Stimulated activated CD4-positive, alpha-beta T cell treated with anti-CD3 and anti-CD28 coated beads, TNF-alpha, amount 100 ng/mL, for 4 hours (primary cell): Measurements from ENCODE around the gene XPC.

Source experiments
- DNase-seq, 3 experiments: peaks; one replicate each; pipeline ENCODE4 v3.0.0-alpha.2; 2020; ENCODE audit warnings: low read depth in 3 of 3

Gene XPC

DNA sequence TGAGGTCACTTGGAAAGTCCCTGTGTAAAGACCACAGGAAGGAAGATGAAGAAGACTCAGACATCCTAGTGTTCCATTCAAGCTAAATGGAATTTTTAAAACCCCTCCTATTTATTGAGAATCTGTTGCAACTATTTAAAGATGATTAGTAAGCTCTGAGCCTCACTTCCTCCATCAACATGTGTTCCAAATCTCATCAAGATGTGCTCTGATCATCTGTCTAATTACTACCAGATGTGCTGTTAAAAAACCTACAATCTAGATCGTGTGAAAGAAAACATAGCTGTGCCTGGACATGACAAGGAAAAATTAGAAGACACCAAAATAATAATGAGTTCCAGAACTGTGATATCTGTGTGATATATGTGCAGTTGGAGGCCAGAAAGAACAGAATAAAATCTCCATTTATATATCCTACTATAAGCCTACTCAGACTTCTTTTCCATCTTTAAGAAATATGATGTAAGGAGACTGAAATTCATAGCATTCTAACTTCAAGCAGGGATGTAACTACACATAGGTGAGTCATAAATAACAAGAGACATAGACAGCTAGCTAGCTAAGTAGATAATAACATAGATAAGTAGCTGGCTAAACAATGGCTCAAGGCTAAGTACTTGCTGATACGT lies 7.8 kb downstream of the XPC start:
- no peak for DNase-seq

GRCh38 chr3:14169871-14170270 lies 8.5 kb downstream of the XPC start:
- DNase-seq: no peak

GRCh38 chr3:14169435-14169834 lies 9.0 kb downstream of the XPC start:
- no peak for DNase-seq

DNA sequence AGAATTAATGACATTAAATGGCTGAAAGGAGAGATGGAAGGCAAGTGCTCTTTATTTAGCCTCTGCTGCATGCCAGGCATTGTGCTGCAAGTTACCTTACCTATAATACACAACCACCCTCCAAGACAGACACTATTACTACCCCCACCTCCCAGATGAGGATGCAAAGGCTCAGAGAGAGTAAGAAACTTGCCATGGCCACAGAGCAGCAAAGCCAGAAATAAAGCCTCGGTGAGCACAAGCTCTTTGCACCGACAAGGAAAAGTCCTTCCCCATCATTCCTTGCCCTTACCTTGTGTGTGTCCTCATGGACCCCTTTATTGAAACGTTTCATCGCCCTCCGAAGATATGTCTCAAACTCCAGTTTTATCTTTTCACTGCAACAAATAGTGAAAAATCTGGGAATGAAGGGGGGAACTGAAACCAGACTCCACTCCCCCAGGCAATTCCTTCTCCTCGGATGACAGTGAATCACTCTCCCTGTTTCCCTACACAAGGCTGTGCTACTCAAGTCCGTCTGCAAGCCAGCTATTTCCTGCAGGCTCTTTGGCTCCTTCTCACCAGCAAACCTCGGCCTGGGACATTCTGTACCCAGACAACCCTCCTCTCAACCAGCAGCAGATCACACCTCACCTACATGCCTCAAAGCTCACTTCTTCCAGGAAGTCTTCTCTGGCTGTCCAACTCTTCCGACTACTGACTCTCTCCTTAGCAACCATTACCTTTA lies 11.4 kb downstream of the XPC start:
- DNase-seq: no peak

- DNase-seq: no peak
These were observed 16.2 kb downstream of the XPC start for GRCh38 chr3:14162178-14162577.

DNA sequence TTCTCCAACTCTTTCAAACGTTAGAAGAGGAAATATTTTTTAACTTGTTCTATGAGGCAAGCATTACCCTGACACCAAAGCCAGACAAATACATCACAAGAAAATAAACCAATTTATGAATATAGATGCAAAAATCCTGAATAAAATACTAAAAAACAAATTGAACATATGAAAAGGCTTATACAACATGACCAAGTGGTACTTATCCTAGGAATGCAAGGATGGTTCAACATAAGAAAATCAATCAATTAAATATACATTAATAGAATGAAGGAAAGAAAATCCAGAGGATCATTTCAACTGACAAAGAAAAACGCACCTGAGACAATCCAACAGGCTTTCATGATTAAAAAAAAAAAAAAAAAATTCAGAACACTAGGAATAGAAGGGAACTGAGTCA lies 17.1 kb downstream of the XPC start:
- DNase-seq: no peak

GRCh38 chr3:14159426-14159825 lies 19.0 kb downstream of the XPC start:
- DNase-seq: no peak

GRCh38 chr3:14158370-14158769 lies 20.0 kb downstream of the XPC start:
- DNase-seq: no peak

DNA sequence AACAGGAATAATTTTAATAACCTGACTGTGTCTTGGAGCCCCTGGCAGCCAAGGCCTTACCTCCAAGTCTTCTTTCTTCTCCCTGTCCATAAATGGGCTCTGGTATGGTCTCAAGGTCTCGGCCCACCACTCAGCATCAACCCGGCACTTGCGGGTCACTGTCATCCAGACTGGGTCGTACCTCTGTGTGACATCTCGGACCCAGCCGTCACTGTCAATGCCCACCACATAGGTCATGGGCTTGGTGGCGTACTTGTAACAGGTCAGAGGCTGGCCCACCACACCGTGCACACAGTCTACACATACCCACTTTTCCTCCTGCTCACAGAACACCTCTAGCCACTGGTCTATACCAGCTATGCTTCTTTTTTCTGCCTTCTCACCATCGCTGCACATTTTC lies 20.4 kb downstream of the XPC start:
- DNase-seq: no peak

GRCh38 chr3:14156843-14157561 lies 21.4 kb downstream of the XPC start:
- DNase-seq: no peak

DNA sequence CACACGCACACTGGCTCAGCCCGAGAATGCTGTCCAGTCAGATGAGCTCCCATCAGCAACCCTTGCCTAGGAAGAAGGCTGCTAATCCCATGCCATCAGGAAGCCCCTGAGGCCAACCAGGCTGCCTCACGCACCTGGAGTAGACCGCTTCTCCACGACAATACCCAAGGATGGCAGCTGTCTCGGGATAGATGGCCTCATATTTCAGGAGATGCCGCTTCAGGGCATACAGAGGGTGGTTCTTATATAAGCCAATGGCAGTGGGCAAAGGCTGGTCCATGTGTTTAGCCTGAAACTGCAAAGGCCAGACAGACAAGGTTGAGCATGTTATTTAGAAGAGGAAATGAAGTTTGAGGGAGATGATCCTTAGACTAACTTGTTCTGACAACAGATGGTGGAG lies 22.2 kb downstream of the XPC start:
- DNase-seq: no peak

GRCh38 chr3:14154895-14155440 lies 23.4 kb downstream of the XPC start:
- no peak for DNase-seq

GRCh38 chr3:14154276-14154675 lies 24.1 kb downstream of the XPC start:
- no peak for DNase-seq

GRCh38 chr3:14153663-14154062 lies 24.7 kb downstream of the XPC start:
- no peak for DNase-seq

DNA sequence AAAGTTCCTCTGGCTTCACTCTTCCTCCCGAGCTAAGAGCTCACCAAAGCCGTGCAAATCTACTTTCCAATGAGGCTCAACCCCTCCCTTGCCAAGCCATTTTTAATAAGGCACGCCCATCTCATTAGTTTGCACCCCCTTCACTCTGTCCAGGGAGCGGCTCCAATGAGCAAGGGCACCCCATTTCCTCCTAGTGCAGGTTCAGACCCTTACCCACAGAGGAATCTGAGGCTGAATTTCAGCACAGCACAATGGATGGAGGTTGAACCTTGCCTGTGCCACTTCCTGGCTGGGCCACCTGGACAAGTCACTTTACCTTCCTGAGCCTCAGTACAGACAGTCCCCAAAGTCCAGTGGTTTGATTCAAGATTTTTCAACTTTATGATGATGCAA lies 25.4 kb downstream of the XPC start:
- DNase-seq: no peak

DNA sequence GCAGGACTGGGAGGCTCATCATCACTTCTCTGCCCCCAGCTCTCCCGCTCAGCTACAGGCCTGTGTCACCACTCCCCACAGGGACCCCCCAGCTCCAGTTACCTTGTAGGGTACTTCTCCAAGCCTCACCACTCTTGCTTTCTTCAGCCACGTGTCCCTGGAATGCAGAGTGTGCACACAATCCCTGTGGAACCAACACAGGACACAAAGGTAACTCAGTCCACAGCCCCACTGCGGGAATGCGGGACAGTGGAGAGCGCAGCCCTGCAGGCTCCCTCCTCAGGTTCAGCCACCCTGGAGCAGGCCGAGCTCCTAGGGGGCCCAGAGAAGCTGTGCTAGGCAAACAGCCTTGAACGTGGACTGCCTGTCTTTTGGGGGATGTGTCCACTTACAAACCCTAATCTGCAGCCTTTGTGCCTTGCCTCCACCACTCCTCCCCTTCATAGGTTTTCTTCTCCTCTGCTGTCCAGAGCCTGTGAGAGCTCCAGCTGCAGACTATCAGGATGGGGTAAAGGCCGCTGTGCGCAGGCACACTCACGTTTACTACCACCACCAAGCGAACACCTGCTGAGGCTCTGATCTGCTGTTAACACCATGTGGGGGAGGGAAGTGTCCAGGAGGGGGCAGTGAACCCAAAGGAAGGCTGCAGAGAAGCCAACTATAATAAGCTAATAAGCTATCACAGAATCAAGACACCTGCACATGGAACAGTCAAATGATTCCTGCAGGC lies 26.0 kb downstream of the XPC start:
- DNase-seq: no peak

- no peak for DNase-seq
These were observed 26.8 kb downstream of the XPC start for GRCh38 chr3:14151471-14152083.

DNA sequence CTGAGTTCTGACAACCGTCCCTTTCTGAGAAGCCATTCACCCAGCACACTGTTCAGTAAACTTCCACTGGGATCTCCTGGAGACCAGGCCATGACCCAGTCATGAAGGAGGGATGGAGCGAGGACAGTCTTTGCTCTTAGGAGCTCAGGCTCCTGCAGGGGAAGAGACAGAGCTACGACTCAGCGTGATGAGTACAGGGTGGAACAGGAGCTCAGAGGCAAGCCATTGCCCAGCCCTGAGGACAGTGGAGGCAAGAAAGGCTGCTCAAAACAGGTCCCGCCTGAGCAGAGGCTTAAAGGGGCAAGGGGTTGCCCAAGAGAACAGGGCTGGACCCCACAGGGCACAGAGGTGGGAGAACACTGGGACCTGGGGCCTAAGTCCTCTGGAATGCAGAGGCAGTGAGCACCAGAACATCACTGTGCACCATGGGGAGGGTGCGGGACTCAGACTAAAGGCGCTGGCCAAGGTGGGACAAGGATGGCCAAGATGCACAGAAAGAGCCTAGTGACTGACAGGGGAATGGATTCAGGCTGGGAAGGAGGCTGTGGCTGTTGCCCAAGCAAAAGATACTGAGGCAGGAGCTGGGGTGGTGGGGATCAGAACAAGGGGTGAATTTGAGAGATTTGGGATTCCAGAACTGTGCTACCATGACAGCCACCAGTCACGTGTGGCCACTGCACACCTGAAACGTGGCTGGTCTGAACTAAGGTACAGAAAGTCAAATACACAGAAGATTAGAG lies 27.7 kb downstream of the XPC start:
- DNase-seq: no peak

DNA sequence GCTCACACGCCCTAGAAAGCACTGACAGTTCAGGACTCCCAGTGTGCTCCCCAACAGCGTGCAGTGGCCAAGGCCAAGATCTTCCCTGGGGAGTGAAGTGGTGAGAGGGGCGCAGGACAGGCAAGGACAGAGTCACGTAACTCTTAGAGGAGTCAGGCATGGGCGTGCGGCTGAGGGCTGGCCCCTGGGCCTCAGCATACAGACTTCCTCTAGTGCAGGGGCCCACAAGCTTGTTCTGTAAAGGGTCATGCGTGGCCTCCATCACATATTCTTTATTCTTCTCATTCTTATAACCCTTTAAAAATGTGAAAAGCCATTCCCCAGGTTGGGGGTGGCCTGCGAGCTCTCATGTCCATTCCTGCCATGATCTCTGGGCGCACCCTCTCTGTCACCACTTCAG lies 28.3 kb downstream of the XPC start:
- no peak for DNase-seq

- no peak for DNase-seq
These were observed 30.1 kb downstream of the XPC start for GRCh38 chr3:14148041-14148985.
